Measurements from ENCODE around the gene TTC9.

TTC9 gene

DNA sequence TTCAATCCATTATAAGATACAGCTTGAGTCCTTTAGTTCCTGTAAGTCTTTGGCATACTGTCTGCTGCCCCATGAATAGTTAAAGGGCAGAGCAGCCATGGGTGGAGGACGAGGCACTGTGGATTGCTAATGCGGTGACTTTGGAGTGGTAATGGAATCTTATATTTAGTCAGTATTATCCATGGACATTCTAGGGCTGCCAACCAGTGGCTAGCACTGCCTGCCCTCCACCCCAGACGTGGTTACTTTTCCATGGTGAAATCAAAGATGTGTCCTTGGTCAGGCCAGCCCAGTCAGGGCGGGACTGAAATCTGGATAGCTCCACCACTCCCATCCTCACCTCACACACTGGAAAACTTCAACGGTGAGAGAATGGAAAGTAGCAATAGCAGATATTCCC is 2.3 kb downstream of the TTC9 start:
- DNase-seq (ENCODE audit: insufficient read length, low spot score) (no peak), FAIRE-seq (no peak)

GRCh38 chr14:70645892-70646291 is 4.2 kb downstream of the TTC9 start:
- FAIRE-seq: no peak

GRCh38 chr14:70646705-70647104 is 5.0 kb downstream of the TTC9 start:
- peak; percentile 28 for FAIRE-seq

More at GRCh38 chr14:70645892-70646291, 4.2 kb downstream of the TTC9 start:
- no peak for DNase-seq (ENCODE audit: insufficient read length, low spot score)

GRCh38 chr14:70648346-70648745 is 6.6 kb downstream of the TTC9 start:
- DNase-seq (ENCODE audit: insufficient read length, low spot score) (no peak), FAIRE-seq (peak; percentile 72)

More at GRCh38 chr14:70646705-70647104, 5.0 kb downstream of the TTC9 start:
- no peak for DNase-seq (ENCODE audit: insufficient read length, low spot score)

DNA sequence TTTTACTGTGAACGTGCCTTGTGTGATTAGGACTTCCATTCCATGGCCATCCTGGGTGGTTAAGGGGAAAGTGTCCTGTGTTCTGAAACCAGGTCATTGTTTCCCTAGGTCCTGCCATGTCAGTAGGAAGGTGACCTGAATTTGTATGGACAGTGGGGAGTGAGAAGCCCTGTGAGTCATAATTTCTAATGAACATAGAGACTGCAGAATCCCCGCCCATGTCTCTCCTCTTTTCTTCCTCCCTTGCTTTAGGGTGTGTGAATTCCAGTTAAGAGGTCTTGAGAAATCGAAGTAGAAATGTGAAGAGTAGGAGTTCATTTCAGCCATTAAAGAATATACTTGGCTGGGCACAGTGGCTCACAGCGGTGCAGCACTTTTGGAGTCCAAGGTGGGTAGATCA is 8.1 kb downstream of the TTC9 start:
- DNase-seq (ENCODE audit: insufficient read length, low spot score) (no peak), FAIRE-seq (peak; percentile 73)

GRCh38 chr14:70651522-70651921 is 9.8 kb downstream of the TTC9 start:
- DNase-seq (ENCODE audit: insufficient read length, low spot score) (no peak), FAIRE-seq (peak; percentile 48)

DNA sequence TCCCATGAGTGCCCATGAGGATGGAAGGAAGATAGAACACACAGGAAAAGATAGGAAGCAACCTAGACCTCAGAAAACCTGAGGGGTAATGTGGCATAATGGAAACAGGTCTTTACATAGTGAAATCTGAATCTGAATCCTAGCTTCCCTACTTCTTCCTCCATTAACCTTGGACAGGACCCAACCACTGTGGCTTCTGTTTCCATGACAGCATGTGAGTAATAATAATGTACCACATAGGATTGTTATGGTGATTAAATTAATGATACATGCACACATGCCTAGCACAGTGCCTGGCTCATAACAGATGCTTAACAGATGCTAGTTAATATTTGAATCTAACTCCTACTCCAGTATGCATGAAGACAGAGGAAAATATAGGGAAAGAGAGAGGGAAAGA is 11.2 kb downstream of the TTC9 start:
- DNase-seq (ENCODE audit: insufficient read length, low spot score) (no peak), FAIRE-seq (peak; percentile 31)

DNA sequence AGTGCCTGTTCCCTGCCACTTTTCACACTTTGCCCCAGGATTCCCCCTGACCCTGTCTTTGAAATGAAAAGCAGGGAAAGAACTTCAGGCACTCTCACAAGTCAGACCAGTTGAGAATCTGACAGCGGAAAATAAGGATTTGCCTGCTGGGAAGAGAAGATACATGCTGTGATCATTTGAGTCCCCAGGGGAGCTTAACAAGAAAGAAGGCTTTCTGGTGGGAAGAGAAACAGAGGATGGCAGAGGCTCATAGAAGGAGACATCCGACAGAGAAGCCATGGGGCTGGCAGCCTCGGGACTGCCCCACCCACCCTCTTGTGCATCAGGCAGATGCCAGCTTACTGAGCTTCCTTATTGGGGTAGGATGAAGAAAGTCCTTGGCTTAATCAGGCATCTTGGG is 11.9 kb downstream of the TTC9 start:
- FAIRE-seq: peak; percentile 33
- DNase-seq (ENCODE audit: insufficient read length, low spot score): no peak

GRCh38 chr14:70654632-70655031 is 12.9 kb downstream of the TTC9 start:
- no peak for DNase-seq (ENCODE audit: insufficient read length, low spot score)
- FAIRE-seq: no peak

GRCh38 chr14:70655110-70655826 is 13.6 kb downstream of the TTC9 start:
- FAIRE-seq: peak; percentile 82
- peak; percentile 52 for DNase-seq (ENCODE audit: insufficient read length, low spot score)

DNA sequence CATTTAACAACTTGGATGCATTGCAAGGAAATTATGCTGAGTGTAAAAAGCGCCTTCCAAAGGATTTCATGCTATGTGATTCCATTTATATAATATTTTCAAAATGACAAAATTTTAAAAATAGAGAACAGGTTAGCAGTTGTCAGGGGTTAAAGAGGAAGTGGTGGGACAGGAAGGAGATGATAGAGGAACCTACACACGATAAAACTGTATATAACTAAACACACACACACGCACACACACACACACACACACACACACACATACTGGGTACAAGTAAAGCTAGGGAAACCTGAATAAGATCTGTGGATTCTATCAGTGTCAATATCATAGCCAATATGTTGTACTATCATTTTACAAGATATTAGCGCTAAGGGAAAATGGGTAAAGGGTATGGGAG is 17.2 kb downstream of the TTC9 start:
- FAIRE-seq (no peak), DNase-seq (ENCODE audit: insufficient read length, low spot score) (no peak)

DNA sequence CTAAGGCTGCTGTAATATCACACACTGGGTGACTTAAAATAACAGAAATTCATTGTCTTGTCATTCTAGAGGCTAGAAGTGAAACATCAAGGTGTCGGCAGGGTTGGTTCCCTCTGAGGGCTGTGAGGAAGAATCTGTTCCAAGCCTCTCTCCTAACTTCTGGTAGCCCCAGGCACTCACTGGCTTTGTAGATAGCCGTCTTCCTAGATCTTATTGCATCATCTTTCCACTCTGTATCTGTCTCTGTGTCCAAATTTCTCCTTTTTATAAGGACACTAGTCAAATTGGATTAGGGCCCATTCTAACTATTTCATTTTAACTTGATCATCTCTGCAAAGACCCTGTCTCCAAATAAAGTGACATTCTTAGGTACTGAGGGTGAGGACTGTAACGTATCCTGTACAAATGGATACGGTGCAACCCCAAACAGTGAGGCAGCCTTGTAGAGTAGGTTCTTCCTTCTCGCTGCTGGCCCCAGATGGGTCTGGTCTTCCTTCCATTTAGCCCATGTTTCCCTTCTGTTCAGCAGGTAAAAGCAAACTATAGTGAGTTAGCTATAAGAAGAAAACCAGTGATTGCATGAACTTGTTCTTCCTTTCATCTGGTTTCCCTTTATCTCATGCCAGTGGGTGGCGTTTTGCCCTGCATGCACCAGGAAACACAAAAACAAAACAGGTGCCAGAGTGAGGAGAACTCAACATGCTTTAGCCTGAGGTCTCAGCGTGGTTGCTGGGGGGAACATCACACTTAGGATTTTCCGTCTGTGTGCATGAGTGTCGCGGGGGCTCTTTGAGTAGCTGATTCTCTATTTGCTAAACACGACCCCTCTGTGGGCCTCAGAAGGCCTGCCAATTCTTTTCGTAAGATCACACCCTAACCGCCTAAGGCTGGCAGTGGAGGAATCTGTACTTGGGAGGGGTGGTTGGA is 19.5 kb downstream of the TTC9 start:
- FAIRE-seq (peak; percentile 68), DNase-seq (ENCODE audit: insufficient read length, low spot score) (no peak)

GRCh38 chr14:70662080-70662479 is 20.4 kb downstream of the TTC9 start:
- FAIRE-seq (peak; percentile 16), DNase-seq (ENCODE audit: insufficient read length, low spot score) (no peak)

DNA sequence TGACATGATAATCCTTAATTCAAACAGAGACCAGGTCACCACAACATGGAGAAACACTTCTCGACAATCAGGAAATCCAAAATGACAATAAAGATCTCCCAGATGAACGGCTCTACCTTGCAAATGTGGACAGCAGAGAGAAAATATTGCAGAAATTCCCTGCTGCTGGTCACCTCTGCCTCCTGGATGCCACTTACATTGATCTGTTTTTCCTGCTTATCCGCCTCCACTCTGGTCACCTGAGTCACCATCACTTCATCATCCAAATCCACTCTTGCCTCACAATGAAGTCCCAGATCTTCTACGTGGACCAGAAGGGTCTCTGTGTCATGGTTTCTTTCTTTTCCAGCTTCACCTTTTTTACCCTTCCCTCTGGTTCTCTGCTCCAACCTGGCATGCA is 21.1 kb downstream of the TTC9 start:
- no peak for DNase-seq (ENCODE audit: insufficient read length, low spot score)
- peak; percentile 93 for FAIRE-seq

DNA sequence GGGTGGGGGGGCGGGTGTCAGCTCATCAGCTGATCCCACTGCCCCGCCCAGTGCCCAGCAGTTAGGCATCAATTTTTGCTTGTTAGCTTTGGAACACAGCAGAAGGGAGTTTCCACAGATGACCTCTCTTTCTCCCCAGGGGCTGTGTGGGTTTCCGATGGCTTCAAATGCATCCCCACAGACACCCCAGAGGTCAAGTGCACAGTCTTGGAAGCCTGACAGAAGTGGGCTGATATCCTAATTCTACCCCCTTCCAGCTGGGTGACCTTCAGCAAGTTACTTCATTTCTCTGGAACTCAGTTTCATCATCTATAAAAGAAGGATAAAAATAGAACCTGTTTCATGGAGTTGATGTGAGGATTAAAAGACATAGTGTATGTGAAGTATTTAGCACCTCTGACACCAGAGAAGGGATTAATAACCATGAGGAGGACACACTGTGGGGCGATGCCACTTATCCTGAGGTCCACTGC is 22.0 kb downstream of the TTC9 start:
- FAIRE-seq (no peak), DNase-seq (ENCODE audit: insufficient read length, low spot score) (no peak)

DNA sequence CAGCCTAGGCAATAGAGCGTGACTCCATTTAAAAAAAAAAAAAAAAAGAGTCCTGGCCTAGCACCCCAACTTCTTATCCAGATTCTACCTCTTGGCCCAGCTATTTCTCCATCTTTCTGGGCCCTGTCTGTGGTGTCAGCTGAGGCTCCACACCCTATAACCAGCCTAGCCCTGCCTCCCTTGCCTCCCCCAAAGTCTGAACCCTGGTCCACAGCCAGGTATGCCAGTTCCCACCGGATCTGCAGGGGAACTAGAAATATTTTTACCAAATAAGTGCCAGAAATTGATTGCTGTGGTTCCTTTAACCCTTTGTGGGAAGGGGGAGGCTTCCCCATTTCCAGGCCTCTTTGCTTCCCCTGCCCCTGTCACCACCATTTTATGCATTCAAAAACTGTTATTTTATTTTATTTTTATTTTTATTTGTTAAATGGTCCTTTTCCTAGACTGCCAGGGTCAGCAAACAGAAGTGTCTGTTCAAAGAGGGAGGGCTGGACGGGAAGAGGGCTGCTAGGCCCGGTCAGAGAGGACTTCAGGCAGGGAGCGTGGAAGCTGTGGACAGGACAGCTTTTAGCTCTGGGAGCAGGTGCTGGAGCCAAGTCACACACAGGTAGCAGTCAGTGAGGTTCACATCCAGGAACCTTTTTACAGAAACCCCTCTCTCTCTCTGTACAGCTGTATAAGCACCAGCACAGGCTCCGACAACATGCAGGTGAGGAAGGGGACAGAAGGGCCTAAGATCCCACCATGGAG is 23.2 kb downstream of the TTC9 start:
- FAIRE-seq (peak; percentile 59), DNase-seq (ENCODE audit: insufficient read length, low spot score) (no peak)

DNA sequence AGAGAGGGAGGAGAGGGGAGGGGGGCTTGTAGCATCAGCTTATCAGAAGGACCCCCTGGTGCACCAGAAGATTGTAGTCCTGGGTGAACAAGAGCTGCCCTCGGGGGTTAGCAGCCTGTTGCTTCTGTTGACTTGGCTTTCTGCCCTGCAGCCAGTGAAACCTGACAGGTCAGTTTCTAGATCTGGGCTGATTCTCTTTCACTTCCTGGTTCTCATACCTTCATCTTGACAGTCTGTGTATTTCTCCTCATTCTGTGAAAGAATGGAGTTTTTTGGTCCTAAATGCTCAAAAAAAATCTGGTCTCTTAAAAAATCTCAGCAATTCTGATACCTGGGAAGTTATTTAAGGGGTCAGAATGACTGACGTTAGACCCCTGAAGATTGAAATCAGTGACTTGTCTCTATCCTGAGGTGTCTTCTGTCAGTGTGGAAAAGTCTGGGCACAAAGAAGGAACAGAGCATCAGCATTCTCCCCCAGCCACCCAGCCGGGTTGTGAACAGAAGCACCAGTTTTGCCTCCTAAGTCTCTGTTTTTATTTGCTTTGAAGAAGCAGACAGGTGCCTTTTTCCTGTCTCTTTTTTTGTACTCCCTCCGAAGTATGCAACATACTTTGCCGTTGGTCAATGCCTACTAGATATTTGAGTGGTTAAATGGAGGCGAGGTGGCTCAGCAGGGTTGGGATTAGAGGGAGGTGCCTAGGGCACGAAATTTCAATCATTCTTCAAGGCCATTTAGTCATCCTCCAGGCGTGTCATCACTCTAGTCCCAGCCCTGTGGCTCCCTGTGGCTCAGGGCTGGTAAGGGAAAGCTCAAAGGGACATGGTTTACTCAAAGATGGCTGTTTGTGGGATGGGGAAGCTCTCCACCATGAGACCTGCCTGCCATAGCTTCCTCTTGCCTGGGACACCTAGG is 24.0 kb downstream of the TTC9 start:
- DNase-seq (ENCODE audit: insufficient read length, low spot score) (peak; percentile 78), FAIRE-seq (peak; percentile 96)

GRCh38 chr14:70666361-70666686 is 24.6 kb downstream of the TTC9 start:
- DNase-seq (ENCODE audit: insufficient read length, low spot score) (peak; percentile 51), FAIRE-seq (no peak)

GRCh38 chr14:70670992-70671651 is 29.4 kb downstream of the TTC9 start:
- no peak for DNase-seq (ENCODE audit: insufficient read length, low spot score)
- no peak for FAIRE-seq
